ENCODE results near the gene FHIT. TPM values are rescaled to one million over a fixed set of nuclear protein-coding genes. Genes with fewer than 3 reads are reported as not detected.

FHIT gene
- total and polyA plus RNA-seq, 4 donors = 2.1 to 14.7 (median 6.6) TPM

DNA sequence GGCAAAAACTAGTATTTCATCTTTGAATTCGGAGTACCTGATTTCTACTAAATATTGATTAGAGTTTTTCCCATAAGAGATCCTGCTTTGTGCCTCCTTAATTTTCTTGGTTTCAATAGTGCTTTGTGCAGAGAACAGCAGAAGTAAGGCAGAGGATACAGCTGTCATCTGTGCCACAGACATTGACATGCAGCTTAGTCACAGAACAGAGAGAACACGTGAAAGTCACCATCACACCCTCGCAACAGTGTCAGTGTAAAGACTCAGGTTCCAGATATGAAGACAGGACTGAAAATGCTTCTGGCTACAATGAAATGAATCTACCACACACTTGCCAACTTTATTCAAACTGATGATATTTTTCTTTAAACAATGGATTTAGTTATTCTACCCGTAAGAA, 1258.7 kb downstream of the FHIT start:
- H3K36me3 ChIP-seq (ENCODE audit: control insufficient read depth in 4 of 4, insufficient read depth in 3 of 4, low read depth in 1 of 4, low read length in 3 of 4) = no peaks in the 10 kb centered on the region
- H3K9ac ChIP-seq (ENCODE audit: low read depth in 1 of 2, low read length in 2 of 2) = no peak overlapping the region
- no peaks in the 10 kb centered on the region for H3K9me3 ChIP-seq (ENCODE audit: control insufficient read depth in 4 of 4, low read length in 3 of 4)
- 94% methylated on average over 4 of the region's 4 CpGs for WGBS
- H3K27me3 ChIP-seq (ENCODE audit: control insufficient read depth in 4 of 4, insufficient read depth in 4 of 4, low read length in 3 of 4) = no peaks in the 10 kb centered on the region
- no peak overlapping the region for H3K4me3 ChIP-seq (ENCODE audit: low read depth in 1 of 3, low read length in 3 of 3)
- DNase-seq (ENCODE audit: low spot score) = no peak
- TF ChIP-seq, protein P1, sequence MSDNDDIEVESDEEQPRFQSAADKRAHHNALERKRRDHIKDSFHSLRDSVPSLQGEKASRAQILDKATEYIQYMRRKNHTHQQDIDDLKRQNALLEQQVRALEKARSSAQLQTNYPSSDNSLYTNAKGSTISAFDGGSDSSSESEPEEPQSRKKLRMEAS (IDR thresholded peaks at IDR 0.05) = no peak
- no peak for TF ChIP-seq HNF4G (IDR thresholded peaks at IDR 0.05)
- TF ChIP-seq JUND (IDR thresholded peaks at IDR 0.05) = no peak
- TF ChIP-seq, protein P2, sequence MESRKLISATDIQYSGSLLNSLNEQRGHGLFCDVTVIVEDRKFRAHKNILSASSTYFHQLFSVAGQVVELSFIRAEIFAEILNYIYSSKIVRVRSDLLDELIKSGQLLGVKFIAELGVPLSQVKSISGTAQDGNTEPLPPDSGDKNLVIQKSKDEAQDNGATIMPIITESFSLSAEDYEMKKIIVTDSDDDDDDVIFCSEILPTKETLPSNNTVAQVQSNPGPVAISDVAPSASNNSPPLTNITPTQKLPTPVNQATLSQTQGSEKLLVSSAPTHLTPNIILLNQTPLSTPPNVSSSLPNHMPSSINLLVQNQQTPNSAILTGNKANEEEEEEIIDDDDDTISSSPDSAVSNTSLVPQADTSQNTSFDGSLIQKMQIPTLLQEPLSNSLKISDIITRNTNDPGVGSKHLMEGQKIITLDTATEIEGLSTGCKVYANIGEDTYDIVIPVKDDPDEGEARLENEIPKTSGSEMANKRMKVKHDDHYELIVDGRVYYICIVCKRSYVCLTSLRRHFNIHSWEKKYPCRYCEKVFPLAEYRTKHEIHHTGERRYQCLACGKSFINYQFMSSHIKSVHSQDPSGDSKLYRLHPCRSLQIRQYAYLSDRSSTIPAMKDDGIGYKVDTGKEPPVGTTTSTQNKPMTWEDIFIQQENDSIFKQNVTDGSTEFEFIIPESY (IDR thresholded peaks at IDR 0.05) = no peak
- no peak for TF ChIP-seq NR2F2 (IDR thresholded peaks at IDR 0.05)
- H3K4me1 ChIP-seq (ENCODE audit: control insufficient read depth in 4 of 4, insufficient read depth in 4 of 4, low read length in 3 of 4) = no peaks in the 10 kb centered on the region
- no peak overlapping the region for H3K27ac ChIP-seq (ENCODE audit: low read depth in 1 of 2, low read length in 2 of 2)

DNA sequence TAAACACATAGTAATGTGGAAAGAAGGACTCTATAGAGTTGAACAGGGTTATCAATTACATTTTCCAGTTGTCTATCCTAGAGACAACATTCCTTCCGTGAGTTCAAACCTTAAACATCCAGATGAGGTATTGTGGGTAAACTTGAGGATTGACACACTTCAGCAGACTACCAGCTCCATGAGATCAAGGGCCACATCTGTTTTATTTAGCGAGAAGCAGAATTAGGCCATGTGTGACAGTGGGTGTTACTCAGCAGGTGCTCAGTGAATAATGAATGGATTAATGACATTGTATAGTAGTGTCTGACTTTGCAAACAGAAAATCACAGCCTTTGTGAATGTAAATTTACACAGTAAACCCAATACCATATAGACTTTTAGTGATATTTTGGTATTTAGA, 1260.3 kb downstream of the FHIT start:
- no peak overlapping the region for H3K4me3 ChIP-seq (ENCODE audit: low read depth in 1 of 3, low read length in 3 of 3)
- no peaks in the 10 kb centered on the region for H3K4me1 ChIP-seq (ENCODE audit: control insufficient read depth in 4 of 4, insufficient read depth in 4 of 4, low read length in 3 of 4)
- WGBS = 95% methylated on average over 2 of the region's 2 CpGs
- H3K9me3 ChIP-seq (ENCODE audit: control insufficient read depth in 4 of 4, low read length in 3 of 4) = no peaks in the 10 kb centered on the region
- H3K36me3 ChIP-seq (ENCODE audit: control insufficient read depth in 4 of 4, insufficient read depth in 3 of 4, low read depth in 1 of 4, low read length in 3 of 4) = no peaks in the 10 kb centered on the region
- no peak overlapping the region for H3K9ac ChIP-seq (ENCODE audit: low read depth in 1 of 2, low read length in 2 of 2)
- no peaks in the 10 kb centered on the region for H3K27me3 ChIP-seq (ENCODE audit: control insufficient read depth in 4 of 4, insufficient read depth in 4 of 4, low read length in 3 of 4)
- no peak for TF ChIP-seq FOXA1 (IDR thresholded peaks at IDR 0.05)
- TF ChIP-seq, protein P3, sequence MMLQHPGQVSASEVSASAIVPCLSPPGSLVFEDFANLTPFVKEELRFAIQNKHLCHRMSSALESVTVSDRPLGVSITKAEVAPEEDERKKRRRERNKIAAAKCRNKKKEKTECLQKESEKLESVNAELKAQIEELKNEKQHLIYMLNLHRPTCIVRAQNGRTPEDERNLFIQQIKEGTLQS (IDR thresholded peaks at IDR 0.05) = no peak
- no peak for TF ChIP-seq HNF4A (conservative IDR thresholded peaks at IDR 0.05)
- TF ChIP-seq, protein P4, sequence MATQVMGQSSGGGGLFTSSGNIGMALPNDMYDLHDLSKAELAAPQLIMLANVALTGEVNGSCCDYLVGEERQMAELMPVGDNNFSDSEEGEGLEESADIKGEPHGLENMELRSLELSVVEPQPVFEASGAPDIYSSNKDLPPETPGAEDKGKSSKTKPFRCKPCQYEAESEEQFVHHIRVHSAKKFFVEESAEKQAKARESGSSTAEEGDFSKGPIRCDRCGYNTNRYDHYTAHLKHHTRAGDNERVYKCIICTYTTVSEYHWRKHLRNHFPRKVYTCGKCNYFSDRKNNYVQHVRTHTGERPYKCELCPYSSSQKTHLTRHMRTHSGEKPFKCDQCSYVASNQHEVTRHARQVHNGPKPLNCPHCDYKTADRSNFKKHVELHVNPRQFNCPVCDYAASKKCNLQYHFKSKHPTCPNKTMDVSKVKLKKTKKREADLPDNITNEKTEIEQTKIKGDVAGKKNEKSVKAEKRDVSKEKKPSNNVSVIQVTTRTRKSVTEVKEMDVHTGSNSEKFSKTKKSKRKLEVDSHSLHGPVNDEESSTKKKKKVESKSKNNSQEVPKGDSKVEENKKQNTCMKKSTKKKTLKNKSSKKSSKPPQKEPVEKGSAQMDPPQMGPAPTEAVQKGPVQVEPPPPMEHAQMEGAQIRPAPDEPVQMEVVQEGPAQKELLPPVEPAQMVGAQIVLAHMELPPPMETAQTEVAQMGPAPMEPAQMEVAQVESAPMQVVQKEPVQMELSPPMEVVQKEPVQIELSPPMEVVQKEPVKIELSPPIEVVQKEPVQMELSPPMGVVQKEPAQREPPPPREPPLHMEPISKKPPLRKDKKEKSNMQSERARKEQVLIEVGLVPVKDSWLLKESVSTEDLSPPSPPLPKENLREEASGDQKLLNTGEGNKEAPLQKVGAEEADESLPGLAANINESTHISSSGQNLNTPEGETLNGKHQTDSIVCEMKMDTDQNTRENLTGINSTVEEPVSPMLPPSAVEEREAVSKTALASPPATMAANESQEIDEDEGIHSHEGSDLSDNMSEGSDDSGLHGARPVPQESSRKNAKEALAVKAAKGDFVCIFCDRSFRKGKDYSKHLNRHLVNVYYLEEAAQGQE (IDR thresholded peaks at IDR 0.05) = no peak
- TF ChIP-seq, protein P5, sequence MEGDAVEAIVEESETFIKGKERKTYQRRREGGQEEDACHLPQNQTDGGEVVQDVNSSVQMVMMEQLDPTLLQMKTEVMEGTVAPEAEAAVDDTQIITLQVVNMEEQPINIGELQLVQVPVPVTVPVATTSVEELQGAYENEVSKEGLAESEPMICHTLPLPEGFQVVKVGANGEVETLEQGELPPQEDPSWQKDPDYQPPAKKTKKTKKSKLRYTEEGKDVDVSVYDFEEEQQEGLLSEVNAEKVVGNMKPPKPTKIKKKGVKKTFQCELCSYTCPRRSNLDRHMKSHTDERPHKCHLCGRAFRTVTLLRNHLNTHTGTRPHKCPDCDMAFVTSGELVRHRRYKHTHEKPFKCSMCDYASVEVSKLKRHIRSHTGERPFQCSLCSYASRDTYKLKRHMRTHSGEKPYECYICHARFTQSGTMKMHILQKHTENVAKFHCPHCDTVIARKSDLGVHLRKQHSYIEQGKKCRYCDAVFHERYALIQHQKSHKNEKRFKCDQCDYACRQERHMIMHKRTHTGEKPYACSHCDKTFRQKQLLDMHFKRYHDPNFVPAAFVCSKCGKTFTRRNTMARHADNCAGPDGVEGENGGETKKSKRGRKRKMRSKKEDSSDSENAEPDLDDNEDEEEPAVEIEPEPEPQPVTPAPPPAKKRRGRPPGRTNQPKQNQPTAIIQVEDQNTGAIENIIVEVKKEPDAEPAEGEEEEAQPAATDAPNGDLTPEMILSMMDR (IDR thresholded peaks at IDR 0.05; ENCODE audit: low read depth, low read length, missing input control) = no peak
- TF ChIP-seq SP1 (IDR thresholded peaks at IDR 0.05) = no peak
- TF ChIP-seq YY1 (IDR thresholded peaks at IDR 0.05) = no peak
- TF ChIP-seq, protein P1 (IDR thresholded peaks at IDR 0.05) = no peak
- TF ChIP-seq, protein P2 (IDR thresholded peaks at IDR 0.05) = no peak
- no peak for TF ChIP-seq RXRA (IDR thresholded peaks at IDR 0.05)
- TF ChIP-seq NR2F2 (IDR thresholded peaks at IDR 0.05) = no peak
- no peak for TF ChIP-seq FOXA2 (IDR thresholded peaks at IDR 0.05)
- no peak for TF ChIP-seq RAD21 (IDR thresholded peaks at IDR 0.05)
- TF ChIP-seq HNF4G (IDR thresholded peaks at IDR 0.05) = no peak
- TF ChIP-seq GABPA (IDR thresholded peaks at IDR 0.05 in 1 of 2, conservative IDR thresholded peaks at IDR 0.05 in 1 of 2) = no peak
- no peak for DNase-seq (ENCODE audit: low spot score)
- no peak overlapping the region for H3K27ac ChIP-seq (ENCODE audit: low read depth in 1 of 2, low read length in 2 of 2)

Measured in liver (tissue), 9 donors.